Gastroesophageal sphincter (tissue), 3 donors: Measurements from ENCODE around the gene ANKRD66.
"Not testable (repeated sequence)": the region's sequence is repeated elsewhere in the genome, so short reads cannot be mapped to it uniquely, and the experiment has no call there.

ENCODE experiments used
- EP300 ChIP-seq: sonication (generic); formaldehyde crosslinking; IDR thresholded peaks from one replicate; pipeline ENCODE4 v1.6.1; 2017; ENCODE audit warnings: antibody characterized with exemption, mild to moderate bottlenecking
- POLR2A ChIP-seq, 2 donors: fragments of 450-650 bp; IDR thresholded peaks; one replicate each; pipeline ENCODE4 v1.6.1; 2017; ENCODE audit warnings: antibody characterized with exemption in 2 of 2, mild to moderate bottlenecking in 2 of 2, moderate library complexity in 1 of 2
- POLR2AphosphoS5 ChIP-seq: sonication (generic); formaldehyde crosslinking; IDR thresholded peaks from one replicate; pipeline ENCODE4 v1.6.1; 2017; ENCODE audit warnings: antibody characterized with exemption
- TF ChIP-seq, protein P1 (sequence below), 4 experiments: fragments of 200-600 bp in 2 of 4; fragments of 450-650 bp in 2 of 4; sonication (generic) in 1 of 4; IDR thresholded peaks; one replicate each; pipeline ENCODE4 v1.5.1; 2017 to 2019; ENCODE audit warnings: antibody characterized with exemption in 4 of 4, mild to moderate bottlenecking in 2 of 4, moderate library complexity in 2 of 4

DNA sequence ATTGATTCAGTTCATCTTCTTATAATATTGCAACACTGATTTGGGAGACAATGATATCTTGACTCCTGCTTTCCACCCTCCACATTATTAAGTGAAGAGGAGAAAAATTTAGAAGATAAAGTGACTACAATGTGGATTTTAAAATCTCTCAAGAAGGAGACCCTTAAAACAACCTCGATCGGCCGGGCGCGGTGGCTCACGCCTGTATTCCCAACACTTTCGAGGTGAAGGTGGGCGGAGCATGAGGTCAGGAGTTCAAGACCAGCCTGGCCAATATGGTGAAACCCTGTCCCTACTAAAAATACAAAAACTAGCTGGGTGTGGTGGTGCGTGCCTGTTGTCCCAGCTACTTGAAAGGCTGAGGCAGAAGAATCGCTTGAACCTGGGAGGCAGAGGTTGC, 17.5 kb downstream of the ANKRD66 start:
- TF ChIP-seq EP300; POLR2AphosphoS5; POLR2A (IDR thresholded peaks at IDR 0.05): not testable (repeated sequence)
- TF ChIP-seq, protein P1, sequence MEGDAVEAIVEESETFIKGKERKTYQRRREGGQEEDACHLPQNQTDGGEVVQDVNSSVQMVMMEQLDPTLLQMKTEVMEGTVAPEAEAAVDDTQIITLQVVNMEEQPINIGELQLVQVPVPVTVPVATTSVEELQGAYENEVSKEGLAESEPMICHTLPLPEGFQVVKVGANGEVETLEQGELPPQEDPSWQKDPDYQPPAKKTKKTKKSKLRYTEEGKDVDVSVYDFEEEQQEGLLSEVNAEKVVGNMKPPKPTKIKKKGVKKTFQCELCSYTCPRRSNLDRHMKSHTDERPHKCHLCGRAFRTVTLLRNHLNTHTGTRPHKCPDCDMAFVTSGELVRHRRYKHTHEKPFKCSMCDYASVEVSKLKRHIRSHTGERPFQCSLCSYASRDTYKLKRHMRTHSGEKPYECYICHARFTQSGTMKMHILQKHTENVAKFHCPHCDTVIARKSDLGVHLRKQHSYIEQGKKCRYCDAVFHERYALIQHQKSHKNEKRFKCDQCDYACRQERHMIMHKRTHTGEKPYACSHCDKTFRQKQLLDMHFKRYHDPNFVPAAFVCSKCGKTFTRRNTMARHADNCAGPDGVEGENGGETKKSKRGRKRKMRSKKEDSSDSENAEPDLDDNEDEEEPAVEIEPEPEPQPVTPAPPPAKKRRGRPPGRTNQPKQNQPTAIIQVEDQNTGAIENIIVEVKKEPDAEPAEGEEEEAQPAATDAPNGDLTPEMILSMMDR (IDR thresholded peaks at IDR 0.05), result not testable (repeated sequence)
